ENCODE results near the gene XPR1. TPM values are rescaled to one million over a fixed set of nuclear protein-coding genes. Genes with fewer than 3 reads are reported as not detected.

Gene XPR1
- total RNA-seq, 5 donors from 2014 or later (not counting 1 experiment from before 2014, with no cell fraction given): 13.0 to 16.2 (median 14.7) TPM

DNA sequence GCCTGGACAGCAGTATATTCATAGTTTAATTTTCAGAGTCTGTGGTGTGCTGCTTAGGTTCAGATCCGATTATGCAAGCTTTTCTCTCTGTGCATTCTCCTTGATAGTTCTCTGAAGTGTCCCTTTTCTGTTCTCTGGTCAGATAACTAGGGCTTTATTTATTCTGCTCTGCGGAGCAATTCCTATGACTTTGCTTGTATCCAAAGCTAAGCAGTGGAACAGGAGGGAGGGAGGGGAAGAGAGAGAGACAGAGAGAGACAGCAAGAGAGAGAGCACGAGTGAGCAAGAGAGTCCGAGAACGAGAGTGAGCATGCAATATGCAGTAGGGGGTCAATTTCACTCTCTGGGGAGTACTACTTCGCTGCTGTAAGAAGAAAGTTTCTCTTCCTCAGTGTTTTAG lies 113.3 kb downstream of the XPR1 start:
- no peak overlapping the region for H3K4me3 Mint-ChIP-seq
- Histone ChIP-seq H3K36me3 (ENCODE audit: control insufficient read depth in 2 of 2, extremely low read depth in 1 of 2, insufficient read depth in 1 of 2, low read length in 1 of 2) (peaks cover 0 to 2% of the 10 kb centered on the region in 2 donors), H3K4me1 (ENCODE audit: control insufficient read depth in 1 of 2, extremely low read depth in 1 of 2, insufficient read depth in 2 of 2, low read length in 2 of 2) (no peaks in the 10 kb centered on the region), H3K9me3 (peaks cover 6% of the 10 kb centered on the region), H3K27ac (ENCODE audit: low read length) (no peak overlapping the region), H3K4me3 (ENCODE audit: control insufficient read depth in 1 of 2, extremely low read depth in 1 of 2, low read length in 1 of 2) (no peak overlapping the region), H3K27me3 (replicated peaks in 1 of 2; ENCODE audit: control insufficient read depth in 2 of 2, extremely low read depth in 1 of 2, insufficient read depth in 2 of 2, low read length in 1 of 2) (no peaks in the 10 kb centered on the region)
- DNase-seq (no peak), ATAC-seq (replicated peaks in 1 of 4) (no peak)
- peaks cover 61% of the 10 kb centered on the region for H3K36me3 Mint-ChIP-seq
- no peaks in the 10 kb centered on the region for H3K27me3 Mint-ChIP-seq
- H3K4me1 Mint-ChIP-seq: peaks cover 3 to 8% (median 5%) of the 10 kb centered on the region in 3 donors
- CTCF ChIA-PET: no interaction called here
- no peak overlapping the region for H3K27ac Mint-ChIP-seq
- H3K9me3 Mint-ChIP-seq: peaks cover 12 to 50% (median 22%) of the 10 kb centered on the region in 3 donors
- WGBS (ENCODE audit: insufficient coverage): 100% methylated on average over 1 of the region's 6 CpGs
- POLR2A ChIA-PET: no interaction called here

DNA sequence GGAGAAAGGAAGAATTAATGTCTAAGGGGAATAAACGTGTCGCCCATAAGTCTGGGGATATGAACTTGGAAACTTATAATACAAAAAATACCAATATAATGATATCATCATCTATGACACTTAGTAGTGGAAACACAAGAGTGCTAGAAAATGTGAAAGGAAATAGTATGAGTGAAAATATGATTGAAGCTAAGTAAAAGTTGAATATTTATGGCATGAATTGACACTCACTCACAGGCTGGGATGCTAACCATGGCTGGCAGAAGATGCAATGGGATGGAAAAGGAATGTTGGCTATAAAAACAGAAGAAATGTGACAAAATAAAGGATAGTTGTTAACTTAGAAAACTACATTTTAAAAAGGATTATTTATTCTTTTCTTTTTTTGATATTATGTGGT lies 120.1 kb downstream of the XPR1 start:
- Mint-ChIP-seq H3K27ac (no peak overlapping the region), H3K4me3 (no peak overlapping the region), H3K27me3 (no peaks in the 10 kb centered on the region), H3K9me3 (peaks cover 0 to 3% (median 0%) of the 10 kb centered on the region in 3 donors), H3K4me1 (peaks cover 5% of the 10 kb centered on the region in 3 donors), H3K36me3 (peaks cover 29% of the 10 kb centered on the region)
- Histone ChIP-seq H3K36me3 (ENCODE audit: control insufficient read depth in 2 of 2, extremely low read depth in 1 of 2, insufficient read depth in 1 of 2, low read length in 1 of 2) (peaks cover 0 to 2% of the 10 kb centered on the region in 2 donors), H3K9me3 (peaks cover 3% of the 10 kb centered on the region), H3K4me3 (ENCODE audit: control insufficient read depth in 1 of 2, extremely low read depth in 1 of 2, low read length in 1 of 2) (no peak overlapping the region), H3K4me1 (ENCODE audit: control insufficient read depth in 1 of 2, extremely low read depth in 1 of 2, insufficient read depth in 2 of 2, low read length in 2 of 2) (no peaks in the 10 kb centered on the region), H3K27ac (ENCODE audit: low read length) (no peak overlapping the region), H3K27me3 (replicated peaks in 1 of 2; ENCODE audit: control insufficient read depth in 2 of 2, extremely low read depth in 1 of 2, insufficient read depth in 2 of 2, low read length in 1 of 2) (no peaks in the 10 kb centered on the region)
- no peak for ATAC-seq (replicated peaks in 1 of 4)
- CTCF ChIA-PET: no interaction called here
- POLR2A ChIA-PET: no interaction called here
- no CpG with 5 or more reads among the region's 2 CpGs for WGBS (ENCODE audit: insufficient coverage)
- DNase-seq: no peak

DNA sequence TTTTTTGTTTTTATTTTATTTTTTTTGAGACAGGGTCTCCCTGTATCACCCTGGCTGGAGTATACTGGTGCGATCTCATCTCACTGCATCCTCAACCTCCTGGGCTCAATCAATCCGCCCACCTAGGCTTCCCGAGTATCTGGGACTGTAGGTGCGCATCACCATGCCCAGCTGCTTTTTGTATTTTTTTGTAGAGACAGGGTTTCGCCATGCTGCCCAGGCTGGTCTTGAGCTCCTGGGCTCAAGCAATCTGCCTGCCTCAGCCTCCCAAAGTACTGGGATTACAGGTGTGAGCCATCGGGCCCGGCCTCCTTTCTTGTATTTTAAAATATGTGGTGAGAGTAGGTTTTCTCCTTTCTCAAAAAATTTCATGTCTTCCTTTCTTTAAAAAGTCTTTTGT lies 122.6 kb downstream of the XPR1 start:
- no peak overlapping the region for H3K27ac Mint-ChIP-seq
- H3K27me3 Mint-ChIP-seq: no peaks in the 10 kb centered on the region
- H3K4me3 ChIP-seq (ENCODE audit: control insufficient read depth in 1 of 2, extremely low read depth in 1 of 2, low read length in 1 of 2): no peak overlapping the region
- H3K36me3 ChIP-seq (ENCODE audit: control insufficient read depth in 2 of 2, extremely low read depth in 1 of 2, insufficient read depth in 1 of 2, low read length in 1 of 2): no peaks in the 10 kb centered on the region
- DNase-seq: no peak
- H3K4me1 ChIP-seq (ENCODE audit: control insufficient read depth in 1 of 2, extremely low read depth in 1 of 2, insufficient read depth in 2 of 2, low read length in 2 of 2): no peaks in the 10 kb centered on the region
- ATAC-seq (replicated peaks in 1 of 4): no peak
- 93% methylated on average over 3 of the region's 7 CpGs for WGBS (ENCODE audit: insufficient coverage)
- H3K36me3 Mint-ChIP-seq: peaks cover 38% of the 10 kb centered on the region
- POLR2A ChIA-PET: interaction anchor here in 1 of 2 donors (0.5 kb wide), 1 partner anchor 60 kb away, joined by 3 read pairs; no protein-coding TSS in a partner anchor
- H3K9me3 ChIP-seq: peaks cover 3% of the 10 kb centered on the region
- H3K27ac ChIP-seq (ENCODE audit: low read length): no peak overlapping the region
- no peaks in the 10 kb centered on the region for H3K27me3 ChIP-seq (replicated peaks in 1 of 2; ENCODE audit: control insufficient read depth in 2 of 2, extremely low read depth in 1 of 2, insufficient read depth in 2 of 2, low read length in 1 of 2)
- peaks cover 0 to 5% (median 3%) of the 10 kb centered on the region in 3 donors for H3K9me3 Mint-ChIP-seq
- no peak overlapping the region for H3K4me3 Mint-ChIP-seq
- peaks cover 4 to 5% (median 5%) of the 10 kb centered on the region in 3 donors for H3K4me1 Mint-ChIP-seq
- CTCF ChIA-PET: no interaction called here

DNA sequence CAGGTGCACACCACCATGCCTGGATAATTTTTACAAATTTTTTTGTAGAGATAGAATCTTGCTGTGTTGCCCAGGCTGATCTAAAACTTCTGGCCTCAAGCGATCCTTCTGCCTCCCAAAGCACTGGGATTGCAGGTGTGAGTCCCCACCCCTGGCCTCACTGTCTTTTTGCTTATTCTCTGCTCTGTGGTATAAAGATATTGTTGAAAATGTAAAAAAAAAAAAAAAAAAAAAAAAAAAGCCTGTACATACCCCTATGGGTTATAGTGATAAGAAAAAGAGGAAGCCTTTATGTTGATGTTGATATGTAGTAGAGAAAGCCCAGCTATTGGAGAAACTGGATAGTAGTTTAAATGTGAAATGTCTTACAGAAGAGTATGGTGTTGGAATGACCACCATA lies 125.8 kb downstream of the XPR1 start:
- H3K36me3 ChIP-seq (ENCODE audit: control insufficient read depth in 2 of 2, extremely low read depth in 1 of 2, insufficient read depth in 1 of 2, low read length in 1 of 2): no peaks in the 10 kb centered on the region
- no peaks in the 10 kb centered on the region for H3K4me1 ChIP-seq (ENCODE audit: control insufficient read depth in 1 of 2, extremely low read depth in 1 of 2, insufficient read depth in 2 of 2, low read length in 2 of 2)
- no peaks in the 10 kb centered on the region for H3K27me3 Mint-ChIP-seq
- peaks cover 0 to 5% (median 0%) of the 10 kb centered on the region in 3 donors for H3K9me3 Mint-ChIP-seq
- no peak overlapping the region for H3K4me3 Mint-ChIP-seq
- H3K9me3 ChIP-seq: no peaks in the 10 kb centered on the region
- H3K27me3 ChIP-seq (replicated peaks in 1 of 2; ENCODE audit: control insufficient read depth in 2 of 2, extremely low read depth in 1 of 2, insufficient read depth in 2 of 2, low read length in 1 of 2): no peaks in the 10 kb centered on the region
- WGBS (ENCODE audit: insufficient coverage): no CpG with 5 or more reads among the region's 1 CpG
- H3K4me3 ChIP-seq (ENCODE audit: control insufficient read depth in 1 of 2, extremely low read depth in 1 of 2, low read length in 1 of 2): no peak overlapping the region
- ATAC-seq (replicated peaks in 1 of 4): no peak
- DNase-seq: no peak
- peaks cover 30% of the 10 kb centered on the region for H3K36me3 Mint-ChIP-seq
- POLR2A ChIA-PET: no interaction called here
- peaks cover 0 to 7% (median 5%) of the 10 kb centered on the region in 3 donors for H3K4me1 Mint-ChIP-seq
- H3K27ac ChIP-seq (ENCODE audit: low read length): no peak overlapping the region
- no peak overlapping the region for H3K27ac Mint-ChIP-seq
- CTCF ChIA-PET: no interaction called here

DNA sequence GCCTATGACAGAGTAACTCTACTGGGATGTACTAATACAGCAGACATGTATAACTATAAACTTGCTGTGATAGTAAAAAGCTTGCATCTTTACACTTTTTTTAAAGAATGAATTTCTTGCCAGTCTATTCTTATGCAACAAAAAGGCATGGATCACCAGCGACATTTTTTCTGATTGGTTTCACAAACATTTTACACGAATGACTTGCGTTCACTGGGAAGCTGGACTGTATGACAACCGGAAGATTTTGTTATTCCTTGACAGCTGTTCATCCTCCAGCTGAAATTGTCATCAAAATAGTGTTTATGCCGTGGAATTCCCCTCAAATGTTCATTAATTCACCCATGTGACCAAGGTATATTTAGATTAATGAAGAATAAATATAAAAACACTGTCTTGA lies 131.0 kb downstream of the XPR1 start:
- ChIA-PET POLR2A (no interaction called here), CTCF (no interaction called here)
- H3K27ac Mint-ChIP-seq: no peak overlapping the region

DNA sequence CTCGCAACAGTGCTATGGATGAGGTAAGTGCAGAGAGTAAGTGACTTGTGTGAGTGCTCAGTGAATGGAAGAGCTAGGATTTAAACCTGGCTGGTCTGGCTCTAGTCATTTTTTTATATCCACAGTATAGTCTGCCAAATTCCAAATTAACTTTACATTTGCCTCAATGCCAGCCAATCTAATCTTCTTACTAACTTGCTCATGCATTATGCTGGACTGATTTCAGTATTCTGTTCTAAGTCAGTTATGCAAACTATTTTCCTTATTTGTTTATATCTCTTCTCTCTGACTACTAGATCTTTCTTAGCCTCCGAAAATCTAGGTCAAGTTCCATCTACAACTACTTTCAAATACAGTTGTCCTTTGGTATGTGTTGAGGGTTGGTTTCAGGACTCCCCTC lies 133.3 kb downstream of the XPR1 start:
- CTCF ChIA-PET: no interaction called here
- WGBS (ENCODE audit: insufficient coverage): 100% methylated on average over 1 of the region's 2 CpGs
- H3K36me3 Mint-ChIP-seq: peaks cover 9% of the 10 kb centered on the region

More for the DNA sequence above, 131.0 kb downstream of the XPR1 start:
- Histone ChIP-seq H3K27ac (ENCODE audit: low read length) (no peak overlapping the region), H3K9me3 (no peaks in the 10 kb centered on the region), H3K4me3 (ENCODE audit: control insufficient read depth in 1 of 2, extremely low read depth in 1 of 2, low read length in 1 of 2) (no peak overlapping the region), H3K4me1 (ENCODE audit: control insufficient read depth in 1 of 2, extremely low read depth in 1 of 2, insufficient read depth in 2 of 2, low read length in 2 of 2) (no peaks in the 10 kb centered on the region), H3K36me3 (ENCODE audit: control insufficient read depth in 2 of 2, extremely low read depth in 1 of 2, insufficient read depth in 1 of 2, low read length in 1 of 2) (no peaks in the 10 kb centered on the region), H3K27me3 (replicated peaks in 1 of 2; ENCODE audit: control insufficient read depth in 2 of 2, extremely low read depth in 1 of 2, insufficient read depth in 2 of 2, low read length in 1 of 2) (no peaks in the 10 kb centered on the region)
- WGBS (ENCODE audit: insufficient coverage): 100% methylated on average over 3 of the region's 5 CpGs
- no peak for ATAC-seq (replicated peaks in 1 of 4)
- H3K9me3 Mint-ChIP-seq: peaks cover 0 to 5% (median 0%) of the 10 kb centered on the region in 3 donors
- H3K4me1 Mint-ChIP-seq: peaks cover 0 to 7% (median 0%) of the 10 kb centered on the region in 3 donors
- peaks cover 5% of the 10 kb centered on the region for H3K36me3 Mint-ChIP-seq
- no peaks in the 10 kb centered on the region for H3K27me3 Mint-ChIP-seq
- no peak overlapping the region for H3K4me3 Mint-ChIP-seq
- no peak for DNase-seq

DNA sequence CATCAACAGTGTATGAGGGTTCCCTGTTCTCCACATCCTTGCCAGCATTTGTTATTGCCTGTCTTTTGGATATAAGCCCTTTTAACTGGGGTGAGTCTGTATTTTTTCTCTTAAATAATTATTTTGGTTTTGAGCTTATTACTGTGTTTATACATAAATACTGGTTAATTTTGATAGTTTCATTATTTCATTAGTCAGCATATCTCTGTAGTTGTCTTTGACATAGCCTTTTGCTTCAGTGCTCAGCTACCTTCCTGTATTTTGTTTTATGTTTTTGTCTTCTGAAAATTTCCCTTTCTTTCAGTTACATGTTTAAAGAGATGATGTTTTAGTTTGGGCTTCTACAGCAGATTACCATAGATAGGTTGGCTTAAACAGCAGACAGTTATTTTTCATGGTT lies 138.1 kb downstream of the XPR1 start:
- Histone ChIP-seq H3K27me3 (replicated peaks in 1 of 2; ENCODE audit: control insufficient read depth in 2 of 2, extremely low read depth in 1 of 2, insufficient read depth in 2 of 2, low read length in 1 of 2) (no peaks in the 10 kb centered on the region), H3K36me3 (ENCODE audit: control insufficient read depth in 2 of 2, extremely low read depth in 1 of 2, insufficient read depth in 1 of 2, low read length in 1 of 2) (no peaks in the 10 kb centered on the region), H3K4me3 (ENCODE audit: control insufficient read depth in 1 of 2, extremely low read depth in 1 of 2, low read length in 1 of 2) (no peak overlapping the region), H3K27ac (ENCODE audit: low read length) (no peak overlapping the region), H3K9me3 (no peaks in the 10 kb centered on the region), H3K4me1 (ENCODE audit: control insufficient read depth in 1 of 2, extremely low read depth in 1 of 2, insufficient read depth in 2 of 2, low read length in 2 of 2) (no peaks in the 10 kb centered on the region)
- H3K9me3 Mint-ChIP-seq: peaks cover 0 to 3% (median 0%) of the 10 kb centered on the region in 3 donors
- no peak for ATAC-seq (replicated peaks in 1 of 4)
- peak overlapping the region in 1 of 2 donors; percentile 49 for H3K27ac Mint-ChIP-seq
- H3K4me1 Mint-ChIP-seq: peaks cover 26 to 29% (median 29%) of the 10 kb centered on the region in 3 donors
- POLR2A ChIA-PET: no interaction called here
- peaks cover 23% of the 10 kb centered on the region for H3K36me3 Mint-ChIP-seq
- CTCF ChIA-PET: no interaction called here
- DNase-seq: no peak
- H3K4me3 Mint-ChIP-seq: no peak overlapping the region
- H3K27me3 Mint-ChIP-seq: no peaks in the 10 kb centered on the region

More for the DNA sequence above, 133.3 kb downstream of the XPR1 start:
- Histone ChIP-seq H3K36me3 (ENCODE audit: control insufficient read depth in 2 of 2, extremely low read depth in 1 of 2, insufficient read depth in 1 of 2, low read length in 1 of 2) (no peaks in the 10 kb centered on the region), H3K9me3 (no peaks in the 10 kb centered on the region), H3K4me1 (ENCODE audit: control insufficient read depth in 1 of 2, extremely low read depth in 1 of 2, insufficient read depth in 2 of 2, low read length in 2 of 2) (no peaks in the 10 kb centered on the region), H3K4me3 (ENCODE audit: control insufficient read depth in 1 of 2, extremely low read depth in 1 of 2, low read length in 1 of 2) (no peak overlapping the region), H3K27me3 (replicated peaks in 1 of 2; ENCODE audit: control insufficient read depth in 2 of 2, extremely low read depth in 1 of 2, insufficient read depth in 2 of 2, low read length in 1 of 2) (no peaks in the 10 kb centered on the region), H3K27ac (ENCODE audit: low read length) (no peak overlapping the region)
- no peak for DNase-seq
- H3K4me3 Mint-ChIP-seq: no peak overlapping the region
- POLR2A ChIA-PET: no interaction called here
- H3K9me3 Mint-ChIP-seq: peaks cover 0 to 3% (median 0%) of the 10 kb centered on the region in 3 donors
- ATAC-seq (replicated peaks in 1 of 4): no peak
- H3K27ac Mint-ChIP-seq: no peak overlapping the region
- peaks cover 9 to 14% (median 11%) of the 10 kb centered on the region in 3 donors for H3K4me1 Mint-ChIP-seq
- no peaks in the 10 kb centered on the region for H3K27me3 Mint-ChIP-seq

All from T-cell (primary cell).